Uterus (tissue), 4 donors: ENCODE data around the gene ATG16L1. TPM values are rescaled to one million over a fixed set of nuclear protein-coding genes. Genes with fewer than 3 reads are reported as not detected.

ENCODE experiments used
- DNase-seq, 2 donors: peaks; one replicate each; pipeline ENCODE4 v3.0.0-alpha.2; 2019 to 2020
- H3K27ac ChIP-seq, 2 donors: fragments of 200-600 bp; sonication (generic); 1 replicate in 1 of 2; 2 replicates in 1 of 2; pipeline ENCODE4 v1.5.1; 2016 to 2018
- H3K27me3 ChIP-seq, 2 donors: fragments of 200-600 bp; sonication (generic); one replicate each; pipeline ENCODE4 v1.5.1; 2018 to 2019; ENCODE audit warnings: control low read depth in 1 of 2
- H3K36me3 ChIP-seq, 2 donors: fragments of 200-600 bp; sonication (generic); one replicate each; pipeline ENCODE4 v1.5.1; 2019; ENCODE audit warnings: control low read depth in 1 of 2
- H3K4me1 ChIP-seq, 2 donors: fragments of 200-600 bp; sonication (generic); one replicate each; pipeline ENCODE4 v1.5.1; 2018 to 2019; ENCODE audit warnings: control low read depth in 1 of 2
- H3K4me3 ChIP-seq, 2 donors: fragments of 200-600 bp; sonication (generic); 1 replicate in 1 of 2; 2 replicates in 1 of 2; pipeline ENCODE4 v1.5.1; 2018 to 2019; ENCODE audit warnings: mild to moderate bottlenecking in 1 of 2
- H3K9me3 ChIP-seq, 2 donors: fragments of 200-600 bp; sonication (generic); one replicate each; pipeline ENCODE4 v1.5.1; 2019; ENCODE audit warnings: control low read depth in 1 of 2
- POLR2A ChIP-seq, 2 donors: fragments of 450-650 bp; IDR thresholded peaks; one replicate each; pipeline ENCODE4 v1.6.1; 2016; ENCODE audit warnings: antibody characterized with exemption in 2 of 2, mild to moderate bottlenecking in 1 of 2, moderate library complexity in 1 of 2
- intact Hi-C: fragments of 100-400 bp; cut with DNase I; formaldehyde crosslinking; loops from one replicate; pipeline ENCODE4 v1.15.1; 2023; ENCODE audit warnings: low total_unique reads
- total RNA-seq, 4 donors: library from RNA; depleted of rRNA in 3 of 4; stranded (reverse); fragments of >200 nt in 3 of 4; gene quantifications; one replicate each; pipeline versions ENCODE4 v1.1.0 to v1.2.4, GENCODE V29; 2014 to 2023
- TF ChIP-seq, protein P1 (sequence below), 4 experiments: fragments of 200-600 bp in 2 of 4; fragments of 450-650 bp in 2 of 4; sonication (generic) in 2 of 4; IDR thresholded peaks; one replicate each; pipeline ENCODE4 v1.5.1; 2016 to 2019; ENCODE audit warnings: antibody characterized with exemption in 4 of 4, mild to moderate bottlenecking in 2 of 4, moderate library complexity in 1 of 4
- donor health status: DM: yes; HTN: yes; CAD: no.

ATG16L1 gene
- total RNA-seq, 4 donors from 2014 or later, result 26.2 to 42.9 (median 31.9) TPM

DNA sequence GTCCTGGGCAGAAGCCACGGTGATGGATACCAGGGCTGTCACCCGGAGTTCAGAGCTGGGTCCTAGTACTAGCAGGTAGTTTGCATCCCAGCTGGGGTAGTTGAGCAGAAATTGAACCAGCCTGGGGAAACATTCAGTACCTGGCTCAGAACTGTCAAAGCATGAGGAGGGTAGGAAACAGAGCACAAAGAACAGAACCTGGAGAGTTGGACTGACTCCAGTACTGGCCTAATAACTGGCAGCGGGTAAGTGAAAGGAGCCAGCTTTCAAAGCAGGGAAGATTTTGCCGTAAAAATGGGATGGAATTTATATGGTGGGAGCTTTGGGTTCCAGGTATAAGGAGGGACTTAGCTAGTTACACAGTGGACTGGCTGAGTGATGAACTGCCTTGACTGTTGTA is 23.8 kb downstream of the ATG16L1 start:
- H3K9me3 ChIP-seq, result no peaks in the 10 kb centered on the region
- DNase-seq, result no peak
- no peaks in the 10 kb centered on the region for H3K4me1 ChIP-seq
- intact Hi-C loops, result no loop called here
- no peak overlapping the region for H3K4me3 ChIP-seq
- TF ChIP-seq POLR2A (IDR thresholded peaks at IDR 0.05), result no peak
- TF ChIP-seq, protein P1, sequence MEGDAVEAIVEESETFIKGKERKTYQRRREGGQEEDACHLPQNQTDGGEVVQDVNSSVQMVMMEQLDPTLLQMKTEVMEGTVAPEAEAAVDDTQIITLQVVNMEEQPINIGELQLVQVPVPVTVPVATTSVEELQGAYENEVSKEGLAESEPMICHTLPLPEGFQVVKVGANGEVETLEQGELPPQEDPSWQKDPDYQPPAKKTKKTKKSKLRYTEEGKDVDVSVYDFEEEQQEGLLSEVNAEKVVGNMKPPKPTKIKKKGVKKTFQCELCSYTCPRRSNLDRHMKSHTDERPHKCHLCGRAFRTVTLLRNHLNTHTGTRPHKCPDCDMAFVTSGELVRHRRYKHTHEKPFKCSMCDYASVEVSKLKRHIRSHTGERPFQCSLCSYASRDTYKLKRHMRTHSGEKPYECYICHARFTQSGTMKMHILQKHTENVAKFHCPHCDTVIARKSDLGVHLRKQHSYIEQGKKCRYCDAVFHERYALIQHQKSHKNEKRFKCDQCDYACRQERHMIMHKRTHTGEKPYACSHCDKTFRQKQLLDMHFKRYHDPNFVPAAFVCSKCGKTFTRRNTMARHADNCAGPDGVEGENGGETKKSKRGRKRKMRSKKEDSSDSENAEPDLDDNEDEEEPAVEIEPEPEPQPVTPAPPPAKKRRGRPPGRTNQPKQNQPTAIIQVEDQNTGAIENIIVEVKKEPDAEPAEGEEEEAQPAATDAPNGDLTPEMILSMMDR (IDR thresholded peaks at IDR 0.05), result no peak
- H3K36me3 ChIP-seq, result no peaks in the 10 kb centered on the region
- no peaks in the 10 kb centered on the region for H3K27me3 ChIP-seq
- no peak overlapping the region for H3K27ac ChIP-seq

DNA sequence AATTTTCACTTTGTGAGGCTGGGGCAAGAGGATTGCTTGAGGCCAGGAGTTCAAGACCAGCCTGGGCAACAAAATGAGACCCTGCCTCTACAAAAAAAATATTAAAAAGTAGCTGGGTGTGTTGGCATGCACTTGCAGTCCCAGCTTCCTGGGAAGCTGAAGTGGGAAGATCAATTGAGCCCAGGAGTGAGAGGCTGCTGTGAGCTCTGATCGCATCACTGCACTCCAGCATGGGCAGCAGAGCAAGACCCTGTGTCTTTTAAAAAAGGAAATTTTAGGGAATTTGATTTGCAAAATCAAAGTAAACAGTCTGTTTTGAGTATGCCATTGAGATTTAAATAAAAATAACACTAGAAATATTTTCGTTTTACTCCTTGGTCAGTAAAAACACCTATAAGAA is 27.4 kb downstream of the ATG16L1 start:
- no peak for TF ChIP-seq POLR2A (IDR thresholded peaks at IDR 0.05)
- TF ChIP-seq, protein P1 (IDR thresholded peaks at IDR 0.05), result no peak
- intact Hi-C loops, result no loop called here
- H3K27me3 ChIP-seq, result no peaks in the 10 kb centered on the region
- no peaks in the 10 kb centered on the region for H3K4me1 ChIP-seq
- H3K36me3 ChIP-seq, result no peaks in the 10 kb centered on the region
- no peak for DNase-seq
- H3K27ac ChIP-seq, result no peak overlapping the region
- H3K4me3 ChIP-seq, result no peak overlapping the region
- H3K9me3 ChIP-seq, result no peaks in the 10 kb centered on the region

DNA sequence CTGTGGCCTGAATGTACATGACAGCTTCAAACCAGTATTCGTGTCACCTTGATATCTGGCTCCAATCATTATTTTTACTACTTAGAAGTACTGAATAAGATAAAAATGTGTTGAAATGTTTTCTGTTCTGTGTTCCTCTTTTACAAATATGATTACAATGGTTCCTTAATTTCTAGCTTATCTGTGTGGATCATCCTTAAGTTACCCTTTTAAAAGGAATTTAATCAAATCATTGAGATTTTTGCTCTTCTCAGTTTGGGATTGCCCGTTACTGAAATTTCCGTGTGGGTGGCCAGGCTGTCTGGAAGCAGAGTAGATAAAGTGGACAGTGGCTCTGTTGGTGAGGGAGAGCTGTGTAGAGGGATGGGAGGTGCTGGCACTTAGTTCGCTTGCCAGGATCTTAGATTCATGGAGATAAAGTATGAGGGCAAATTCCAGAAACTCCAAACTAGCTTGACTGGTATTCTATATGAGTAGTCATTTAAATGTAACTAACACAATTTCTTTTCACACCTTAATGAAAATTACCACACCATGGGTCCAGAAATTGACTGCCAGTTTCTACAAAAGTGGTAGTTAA is 28.7 kb downstream of the ATG16L1 start:
- H3K27ac ChIP-seq, result no peak overlapping the region
- intact Hi-C loops, result no loop called here
- DNase-seq, result no peak
- H3K27me3 ChIP-seq, result no peaks in the 10 kb centered on the region
- no peaks in the 10 kb centered on the region for H3K9me3 ChIP-seq
- H3K4me3 ChIP-seq, result no peak overlapping the region
- TF ChIP-seq, protein P1 (IDR thresholded peaks at IDR 0.05), result no peak
- TF ChIP-seq POLR2A (IDR thresholded peaks at IDR 0.05), result no peak
- H3K4me1 ChIP-seq, result no peaks in the 10 kb centered on the region
- H3K36me3 ChIP-seq, result no peaks in the 10 kb centered on the region

DNA sequence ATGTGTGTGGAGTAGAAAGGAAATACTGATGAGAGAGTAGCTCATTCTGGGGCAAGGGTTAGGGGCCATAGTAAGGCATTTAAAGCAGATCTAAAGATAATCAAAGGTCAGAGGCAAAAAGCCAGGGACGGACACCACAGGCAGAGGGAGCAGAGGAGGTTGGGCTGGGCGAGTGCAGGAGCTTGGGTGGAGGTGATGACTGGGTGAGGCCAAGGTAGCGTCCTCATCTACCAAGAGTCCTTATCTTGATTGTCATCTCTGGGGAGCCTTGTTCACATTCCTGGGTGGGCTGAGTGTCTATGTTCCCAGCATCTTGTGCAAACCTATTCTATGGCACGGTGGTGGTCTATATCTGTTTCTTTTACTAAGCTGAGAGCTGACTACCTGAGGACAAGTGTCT is 30.1 kb downstream of the ATG16L1 start:
- H3K4me3 ChIP-seq, result no peak overlapping the region
- no peak for DNase-seq
- no peaks in the 10 kb centered on the region for H3K9me3 ChIP-seq
- H3K27me3 ChIP-seq, result no peaks in the 10 kb centered on the region
- TF ChIP-seq, protein P1 (IDR thresholded peaks at IDR 0.05), result no peak
- no peak for TF ChIP-seq POLR2A (IDR thresholded peaks at IDR 0.05)
- no peak overlapping the region for H3K27ac ChIP-seq
- H3K36me3 ChIP-seq, result no peaks in the 10 kb centered on the region
- intact Hi-C loops, result no loop called here
- H3K4me1 ChIP-seq, result no peaks in the 10 kb centered on the region

DNA sequence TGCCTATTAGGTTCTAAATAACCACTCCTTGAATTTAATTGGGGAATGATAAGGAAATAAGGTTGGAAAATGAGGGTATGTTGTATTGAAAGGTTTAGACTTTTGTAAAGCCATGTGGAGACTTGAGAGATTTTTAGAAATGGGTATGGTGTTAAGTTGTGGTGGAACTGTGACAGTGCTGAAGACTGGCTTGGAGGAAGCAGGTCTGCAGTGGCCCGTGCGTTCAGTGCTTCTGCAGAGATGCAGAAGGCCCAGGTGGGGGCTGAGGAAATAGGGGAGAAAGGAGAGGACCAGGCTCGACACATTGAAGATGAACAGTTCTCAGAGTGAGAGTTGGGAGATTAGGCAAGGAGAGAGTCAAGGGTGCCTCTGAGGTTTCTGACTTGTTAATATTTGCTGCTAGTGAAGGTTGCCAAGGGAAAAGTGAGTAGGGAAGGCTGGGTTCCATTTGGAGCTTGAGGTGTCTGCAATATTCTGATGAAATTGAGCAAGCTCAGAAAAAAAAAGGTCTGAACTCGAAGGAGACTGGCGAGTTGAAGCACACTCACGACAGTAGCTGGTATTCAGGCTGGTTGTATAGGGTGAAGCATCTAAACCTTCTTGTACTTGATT is 30.6 kb downstream of the ATG16L1 start:
- no peak for TF ChIP-seq POLR2A (IDR thresholded peaks at IDR 0.05)
- TF ChIP-seq, protein P1 (IDR thresholded peaks at IDR 0.05), result no peak
- no peak overlapping the region for H3K27ac ChIP-seq
- no peaks in the 10 kb centered on the region for H3K36me3 ChIP-seq
- no peaks in the 10 kb centered on the region for H3K27me3 ChIP-seq
- no peak for DNase-seq
- intact Hi-C loops, result no loop called here
- no peaks in the 10 kb centered on the region for H3K4me1 ChIP-seq
- no peaks in the 10 kb centered on the region for H3K9me3 ChIP-seq
- H3K4me3 ChIP-seq, result no peak overlapping the region
